GM13976 (cell line): ENCODE results near the gene NELL2.
"Not testable (repeated sequence)": the region's sequence is repeated elsewhere in the genome, so short reads cannot be mapped to it uniquely, and the experiment has no call there.

Experiments used
- DNase-seq: peaks from one replicate; pipeline ENCODE4 v3.0.0; 2012; ENCODE audit warnings: low spot score
- in situ Hi-C: fragments of 300-500 bp; cut with MboI; formaldehyde crosslinking; loops from one replicate; pipeline ENCODE4 v1.12.0; 2022; ENCODE audit warnings: low sequenced_read_pairs, mixed read lengths, inconsistent platforms; ENCODE audit not compliant: unreplicated experiment
- TF ChIP-seq, protein P1 (sequence below): IDR thresholded peaks from 2 replicates; pipeline ENCODE4 v1.5.1; 2012; ENCODE audit warnings: borderline replicate concordance, mild to moderate bottlenecking; ENCODE audit not compliant: insufficient read depth; ENCODE audit errors: extremely low read depth, missing control alignments, control extremely low read depth

The NELL2 gene

DNA sequence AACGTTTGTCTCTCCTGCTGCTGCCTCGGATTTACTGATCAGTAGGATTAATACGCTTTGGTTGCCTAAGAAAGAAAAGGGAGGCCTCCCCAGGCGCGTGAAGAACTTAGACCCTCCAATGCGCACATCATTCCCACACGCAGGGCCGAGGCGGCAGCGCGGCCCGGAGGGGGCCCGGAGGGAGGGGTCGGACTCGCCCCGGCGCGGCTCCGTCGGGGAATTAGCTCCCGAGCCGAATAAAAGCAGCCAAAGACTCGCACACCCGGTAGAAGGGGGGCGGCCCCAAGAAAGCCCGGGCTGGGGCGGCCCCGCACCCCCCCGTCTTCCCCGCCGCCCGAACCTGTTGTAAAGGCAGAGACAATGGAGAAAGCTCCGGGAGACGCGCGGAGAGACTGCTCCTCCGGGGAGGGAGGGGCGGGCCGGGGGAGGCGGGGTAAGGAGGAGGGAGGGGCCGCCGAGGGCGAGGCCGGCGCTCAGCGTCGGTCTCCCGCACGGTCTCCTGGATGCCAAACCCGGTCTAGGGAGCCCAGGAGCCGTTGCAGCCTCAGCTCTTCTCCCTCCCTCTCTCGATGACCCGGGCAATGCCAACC lies at the start of gene NELL2:
Gene NELL2 (minus strand): TSS at position 362 of the 590 bp plus-strand sequence. CDS start 446 bp downstream, outside the sequence.
- in situ Hi-C loops = no loop called here
- TF ChIP-seq, protein P1, sequence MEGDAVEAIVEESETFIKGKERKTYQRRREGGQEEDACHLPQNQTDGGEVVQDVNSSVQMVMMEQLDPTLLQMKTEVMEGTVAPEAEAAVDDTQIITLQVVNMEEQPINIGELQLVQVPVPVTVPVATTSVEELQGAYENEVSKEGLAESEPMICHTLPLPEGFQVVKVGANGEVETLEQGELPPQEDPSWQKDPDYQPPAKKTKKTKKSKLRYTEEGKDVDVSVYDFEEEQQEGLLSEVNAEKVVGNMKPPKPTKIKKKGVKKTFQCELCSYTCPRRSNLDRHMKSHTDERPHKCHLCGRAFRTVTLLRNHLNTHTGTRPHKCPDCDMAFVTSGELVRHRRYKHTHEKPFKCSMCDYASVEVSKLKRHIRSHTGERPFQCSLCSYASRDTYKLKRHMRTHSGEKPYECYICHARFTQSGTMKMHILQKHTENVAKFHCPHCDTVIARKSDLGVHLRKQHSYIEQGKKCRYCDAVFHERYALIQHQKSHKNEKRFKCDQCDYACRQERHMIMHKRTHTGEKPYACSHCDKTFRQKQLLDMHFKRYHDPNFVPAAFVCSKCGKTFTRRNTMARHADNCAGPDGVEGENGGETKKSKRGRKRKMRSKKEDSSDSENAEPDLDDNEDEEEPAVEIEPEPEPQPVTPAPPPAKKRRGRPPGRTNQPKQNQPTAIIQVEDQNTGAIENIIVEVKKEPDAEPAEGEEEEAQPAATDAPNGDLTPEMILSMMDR = no peak
- peak; percentile 81 for DNase-seq

DNA sequence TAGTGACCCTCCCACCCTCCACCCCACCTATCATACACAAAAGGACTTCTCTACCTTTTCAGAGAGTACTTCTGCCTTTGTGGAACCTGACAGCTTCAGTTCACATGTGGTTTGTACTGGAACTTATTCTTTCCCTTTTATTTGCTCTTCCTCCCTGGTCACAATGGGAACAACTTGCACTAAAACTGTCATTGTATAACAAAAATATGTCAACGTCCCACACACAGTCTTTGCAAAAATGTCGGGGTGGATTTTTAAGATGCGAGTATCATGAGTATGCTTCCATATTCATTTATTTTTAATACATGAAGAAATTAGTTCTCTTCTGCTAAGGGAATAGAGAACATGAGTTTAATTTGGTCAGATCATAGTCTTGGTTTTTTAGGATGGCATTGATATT lies 45.6 kb upstream of the NELL2 start:
- in situ Hi-C loops = no loop called here
- DNase-seq = no peak
- TF ChIP-seq, protein P1 = no peak

GRCh38 chr12:44917141-44917540 lies 41.0 kb upstream of the NELL2 start:
- in situ Hi-C loops = no loop called here
- no peak for DNase-seq
- TF ChIP-seq, protein P1 = no peak

GRCh38 chr12:44915958-44916357 lies 39.8 kb upstream of the NELL2 start:
- no peak for DNase-seq
- in situ Hi-C loops = no loop called here
- TF ChIP-seq, protein P1 = no peak

DNA sequence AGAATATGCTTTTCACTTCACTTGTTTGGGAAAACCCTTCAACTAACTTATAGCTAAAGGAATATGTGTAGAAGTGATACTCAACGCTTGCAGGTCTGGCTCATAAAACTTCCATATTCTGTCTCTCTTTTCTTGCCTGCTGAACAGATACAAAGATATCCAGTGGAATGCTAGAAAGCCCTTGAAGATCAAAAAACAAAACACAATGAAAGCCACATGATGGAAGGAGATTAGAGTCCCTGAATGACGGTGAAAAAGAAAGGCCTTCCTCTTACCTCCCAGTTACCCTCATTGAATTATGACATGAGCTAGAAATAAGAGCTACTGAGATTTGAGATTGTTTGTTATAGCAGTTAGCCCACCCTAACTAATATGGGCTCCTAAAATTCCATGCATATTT lies 28.2 kb upstream of the NELL2 start:
- DNase-seq = no peak
- TF ChIP-seq, protein P1 = no peak
- in situ Hi-C loops = no loop called here

DNA sequence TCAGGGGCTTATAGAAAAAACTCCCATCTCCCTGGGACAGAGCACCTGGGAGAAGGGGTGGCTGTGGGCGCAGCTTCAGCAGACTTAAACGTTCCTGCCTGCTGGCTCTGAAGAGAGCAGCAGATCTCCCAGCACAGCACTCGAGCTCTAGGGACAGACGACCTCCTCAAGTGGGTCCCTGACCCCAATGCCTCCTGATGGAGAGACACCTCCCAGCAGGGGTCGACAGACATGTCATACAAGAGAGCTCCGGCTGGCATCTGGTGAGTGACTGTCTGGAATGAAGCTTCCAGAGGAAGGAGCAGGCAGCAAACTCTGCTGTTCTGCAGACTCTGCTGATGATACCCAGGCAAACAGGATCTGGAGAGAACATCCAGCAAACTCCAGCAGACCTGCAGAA lies 22.0 kb upstream of the NELL2 start:
- DNase-seq, in situ Hi-C loops: not testable (repeated sequence)

DNA sequence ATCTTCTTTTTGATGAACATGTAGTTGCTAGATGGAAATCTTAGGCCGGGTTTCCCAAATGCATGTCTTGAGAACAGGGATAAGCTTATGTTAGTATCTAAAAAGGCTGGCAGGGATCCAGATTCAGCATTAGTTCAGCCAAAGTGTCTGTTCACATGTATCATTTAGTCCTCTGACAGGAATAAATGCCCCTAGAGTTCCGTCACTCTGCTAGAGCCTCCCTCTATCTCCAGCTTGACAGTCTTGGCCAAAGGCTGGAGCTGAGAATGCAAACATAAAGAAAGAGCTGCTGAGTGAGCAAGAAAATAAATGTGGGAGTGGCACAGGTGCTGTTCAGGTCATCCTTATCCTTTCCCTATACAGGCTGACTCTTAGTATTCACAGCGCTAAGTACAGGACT lies 13.8 kb upstream of the NELL2 start:
- DNase-seq = no peak
- TF ChIP-seq, protein P1 = no peak
- in situ Hi-C loops = no loop called here
